HG02943 (cell line): Measurements from ENCODE around the gene GCN1.
"Not testable (repeated sequence)": the region's sequence is repeated elsewhere in the genome, so short reads cannot be mapped to it uniquely, and the experiment has no call there.

ENCODE experiments used
- ATAC-seq: cut with Tn5 transposase; IDR thresholded peaks from one replicate; pipeline ENCODE4 v1.9.1; 2021; ENCODE audit warnings: mild to moderate bottlenecking, low read depth, moderate library complexity; ENCODE audit not compliant: unreplicated experiment

Gene GCN1

DNA sequence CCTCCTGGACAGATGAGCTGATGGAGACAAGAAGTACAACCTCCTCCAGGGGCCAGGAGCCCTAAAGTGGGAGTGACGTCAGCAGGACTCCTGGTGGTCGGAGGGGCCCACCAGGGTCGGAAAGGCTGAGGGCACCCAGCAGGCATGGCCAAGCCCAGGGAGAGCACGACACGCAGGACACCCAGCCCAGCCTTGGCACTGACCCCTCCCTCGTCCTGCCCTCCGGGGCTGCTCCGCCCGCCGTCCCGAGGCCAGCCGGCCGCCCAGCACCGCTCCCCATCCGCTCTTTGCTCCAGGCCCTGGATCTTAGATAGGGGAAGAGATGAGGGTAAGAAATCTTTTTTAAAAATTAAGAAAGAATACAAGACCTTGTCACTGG is 20.8 kb upstream of the GCN1 start:
- ATAC-seq = no peak

DNA sequence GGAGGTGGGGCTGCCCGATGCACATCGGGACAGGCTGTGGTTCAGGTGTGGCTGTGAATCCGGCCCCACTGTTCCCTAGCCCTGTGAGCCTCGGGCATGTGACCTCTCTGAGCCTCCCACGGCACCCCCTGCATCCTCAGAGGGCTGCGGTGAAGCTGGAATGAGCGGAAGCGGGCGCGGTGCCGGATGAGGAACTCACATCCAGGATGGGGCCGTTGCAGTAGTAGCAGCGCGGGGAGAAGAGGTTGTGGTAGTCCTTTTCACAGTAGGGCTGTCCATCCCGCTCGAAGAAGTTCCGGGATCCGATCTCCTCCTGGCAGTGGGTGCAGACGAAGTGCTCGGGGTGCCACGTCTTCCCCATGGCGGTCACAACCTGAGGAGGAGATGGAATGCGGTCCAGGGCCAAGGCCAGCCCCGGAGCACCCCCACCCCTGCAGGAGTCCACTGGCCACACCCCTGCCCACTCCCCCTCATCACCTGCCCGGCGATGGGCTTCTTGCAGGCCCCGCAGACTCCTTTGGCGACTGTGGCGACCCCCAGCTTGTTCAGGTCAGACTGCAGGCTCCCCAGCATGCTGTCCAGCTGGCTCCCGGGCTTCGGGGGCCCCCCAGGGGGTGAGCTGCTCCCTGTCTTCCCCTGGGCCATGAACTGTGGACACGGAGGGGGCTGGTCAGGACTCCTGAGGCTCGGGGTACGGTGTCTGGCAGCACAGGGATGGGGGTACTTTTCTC is 20.3 kb upstream of the GCN1 start:
- ATAC-seq = no peak

DNA sequence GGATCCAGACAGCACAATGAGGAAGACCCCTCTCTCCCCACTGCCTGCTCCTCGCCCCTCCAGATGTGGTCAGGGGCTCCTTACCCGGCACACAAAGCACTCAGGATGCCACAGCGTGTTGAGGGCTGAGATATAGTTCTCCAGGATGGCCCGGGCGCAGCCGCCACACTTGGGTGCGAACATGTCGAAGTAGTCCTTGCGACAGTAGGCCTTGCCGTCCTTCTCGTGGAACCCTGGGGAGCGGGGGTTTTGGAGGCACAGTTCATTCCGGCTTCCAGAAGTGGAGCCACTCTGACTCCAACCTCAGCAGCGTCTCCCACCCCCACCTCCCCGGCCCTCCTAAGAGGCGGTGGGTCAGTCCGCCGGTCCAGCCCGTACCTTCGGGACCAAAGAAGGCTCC is 19.2 kb upstream of the GCN1 start:
- ATAC-seq = no peak

DNA sequence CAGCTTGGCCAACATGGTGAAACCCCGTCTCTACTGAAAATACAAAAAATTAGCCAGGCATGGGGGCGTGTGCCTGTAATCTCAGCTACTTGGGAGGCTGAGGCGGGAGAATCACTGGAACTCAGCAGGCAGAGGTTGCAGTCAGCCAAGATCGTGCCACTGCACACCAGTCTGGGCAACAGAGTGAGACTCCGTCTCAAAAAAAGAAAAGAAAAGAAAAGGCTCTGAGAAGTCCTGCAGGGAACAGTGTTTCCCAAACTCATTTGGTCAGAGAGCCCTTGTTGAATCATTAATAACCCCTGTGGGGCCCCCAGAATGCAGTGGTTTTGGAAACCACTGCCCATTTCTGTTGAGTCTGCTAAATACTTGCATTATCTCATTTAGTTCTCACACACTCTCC is 18.7 kb upstream of the GCN1 start:
- not testable (repeated sequence) for ATAC-seq

DNA sequence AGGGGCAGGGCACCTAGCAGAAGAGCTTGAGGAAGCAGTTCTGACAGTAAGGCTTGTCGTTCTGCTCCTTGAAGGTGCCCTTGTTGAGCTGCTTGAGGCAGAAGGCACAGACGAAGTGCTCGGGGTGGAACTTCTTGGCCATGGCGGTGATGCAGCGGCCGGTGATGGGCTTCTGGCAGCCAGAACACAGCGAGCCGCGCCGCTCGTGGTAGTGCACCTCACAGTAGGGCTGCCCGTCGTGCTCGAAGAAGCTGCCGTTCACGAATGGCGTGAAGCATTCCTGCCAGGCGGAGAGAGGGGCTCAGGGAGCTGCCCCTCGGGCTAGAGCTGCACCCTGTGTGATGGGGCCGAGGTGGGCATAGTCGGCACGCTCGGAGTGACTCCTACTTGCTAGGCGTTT is 17.8 kb upstream of the GCN1 start:
- ATAC-seq = no peak

DNA sequence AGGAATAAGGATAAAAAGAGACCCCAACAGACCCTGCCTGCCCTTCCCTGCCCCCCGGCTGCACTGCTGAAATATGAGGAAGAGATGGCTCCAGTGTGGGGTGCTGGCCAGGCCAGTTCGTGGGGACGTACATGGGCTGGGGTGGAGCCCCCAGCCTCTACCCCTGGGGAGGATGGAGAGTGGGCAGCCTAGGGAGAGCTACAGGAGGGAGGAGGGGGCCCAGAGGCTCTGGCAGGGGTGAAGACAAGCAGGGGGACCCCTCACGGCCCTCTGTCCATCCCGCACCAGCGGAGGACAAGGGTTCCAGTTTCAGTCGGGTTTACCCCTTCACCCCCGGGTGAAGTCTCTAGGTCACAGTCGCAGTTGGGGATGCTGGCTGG is 17.4 kb upstream of the GCN1 start:
- ATAC-seq = no peak

DNA sequence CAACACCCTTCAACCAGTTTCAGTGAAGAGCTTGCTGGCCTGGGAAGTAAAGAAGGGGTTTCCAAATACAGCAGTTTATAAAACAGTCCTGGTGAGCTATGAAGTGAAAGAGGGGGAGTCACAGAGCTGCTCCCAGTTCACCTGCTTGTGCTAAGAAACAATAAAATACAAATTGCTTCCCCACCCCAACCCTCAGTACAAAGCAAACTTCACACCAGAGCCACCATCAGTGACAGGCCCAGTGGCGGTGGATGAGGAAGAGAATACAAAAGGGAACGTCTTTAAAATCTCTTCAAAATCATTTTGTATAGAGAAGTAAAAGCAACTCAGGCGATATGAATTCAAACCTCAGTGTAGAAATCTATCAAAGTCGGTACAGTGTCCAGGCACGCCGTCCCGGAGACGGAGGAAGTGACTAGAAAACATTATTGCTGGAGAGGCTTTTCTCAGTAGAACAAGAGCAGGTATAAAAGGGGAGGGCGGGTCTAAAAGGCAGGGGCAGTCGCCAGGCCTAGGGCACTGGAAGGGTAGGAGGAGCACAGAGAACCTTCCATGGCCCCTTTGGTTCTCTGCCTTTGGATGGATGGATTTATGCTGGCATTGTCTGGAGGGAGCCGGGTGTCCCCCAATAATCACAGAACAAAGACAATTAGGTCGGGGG is 16.9 kb upstream of the GCN1 start:
- ATAC-seq = no peak

DNA sequence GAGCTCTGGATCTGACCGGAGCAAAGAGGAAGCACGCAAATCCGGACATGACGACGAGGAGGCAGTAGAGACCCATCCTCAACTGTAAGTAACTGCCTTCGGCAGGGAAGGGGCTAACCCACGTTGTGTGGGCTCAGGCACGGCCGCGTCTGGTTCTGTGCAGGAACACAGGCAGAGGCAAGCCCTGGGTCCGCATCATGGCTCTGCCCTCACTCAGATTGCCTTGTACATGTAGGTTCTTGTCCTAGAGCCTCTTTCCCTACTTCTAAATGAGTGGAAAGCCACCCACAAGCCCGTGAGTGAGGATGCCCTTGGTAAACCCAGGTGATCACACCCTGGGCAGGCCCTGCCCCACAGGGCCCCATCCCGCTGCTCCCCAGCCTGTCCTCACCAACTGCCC is 15.3 kb upstream of the GCN1 start:
- no peak for ATAC-seq

DNA sequence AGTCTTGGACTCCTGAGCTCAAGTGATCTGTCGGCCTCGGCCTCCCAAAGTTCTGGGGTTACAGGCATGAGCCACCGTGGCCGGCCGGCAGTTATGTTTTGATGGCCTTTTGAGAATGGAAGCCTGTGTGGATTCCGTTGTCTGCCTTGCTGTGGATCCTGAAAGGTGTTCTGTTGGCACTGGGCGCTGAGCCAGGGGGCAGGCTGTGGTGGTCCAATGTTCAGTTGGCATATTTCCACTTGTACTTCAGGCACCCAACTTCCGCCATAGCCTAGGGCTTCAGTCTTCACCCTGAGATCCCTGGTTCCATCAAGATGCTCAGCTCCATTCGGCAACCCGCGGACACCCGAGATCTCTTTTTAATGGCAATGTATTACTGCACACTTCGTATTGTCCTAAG is 12.7 kb upstream of the GCN1 start:
- no peak for ATAC-seq

DNA sequence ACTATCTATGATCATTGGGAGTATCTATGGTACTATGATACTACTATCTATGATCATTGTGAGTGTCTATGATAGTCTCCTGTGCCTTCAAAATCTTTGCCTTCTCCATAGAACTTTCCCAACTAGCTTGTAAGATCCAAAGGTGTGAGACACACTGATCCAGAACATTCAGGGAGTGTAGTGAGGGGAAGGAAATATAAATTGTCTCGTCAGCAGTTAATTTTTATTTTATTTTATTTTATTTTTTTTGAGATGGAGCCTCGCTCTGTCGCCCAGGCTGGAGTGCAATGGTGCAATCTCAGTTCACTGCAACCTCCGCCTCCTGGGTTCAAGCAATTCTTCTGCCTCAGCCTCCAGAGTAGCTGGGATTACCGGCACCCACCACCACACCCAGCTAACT is 12.3 kb upstream of the GCN1 start:
- ATAC-seq = not testable (repeated sequence)

DNA sequence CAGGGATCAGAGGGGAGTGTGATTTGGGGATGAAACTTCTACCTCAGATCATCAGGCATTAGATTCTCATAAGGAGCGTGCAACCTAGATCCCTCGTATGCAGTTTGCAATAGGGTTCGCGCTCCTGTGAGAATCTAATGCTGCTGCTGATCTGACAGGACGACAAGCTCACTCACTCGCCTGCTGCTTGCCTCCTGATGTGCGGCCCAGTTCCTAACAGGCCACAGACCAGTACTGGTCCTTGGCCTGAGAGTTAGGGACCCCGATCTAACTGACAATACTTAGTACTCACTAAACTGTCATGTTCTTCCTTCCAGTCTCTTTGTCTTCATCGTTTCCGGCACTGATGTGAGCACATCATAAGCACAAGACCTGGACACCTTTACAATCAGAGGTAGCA is 11.7 kb upstream of the GCN1 start:
- ATAC-seq = no peak

DNA sequence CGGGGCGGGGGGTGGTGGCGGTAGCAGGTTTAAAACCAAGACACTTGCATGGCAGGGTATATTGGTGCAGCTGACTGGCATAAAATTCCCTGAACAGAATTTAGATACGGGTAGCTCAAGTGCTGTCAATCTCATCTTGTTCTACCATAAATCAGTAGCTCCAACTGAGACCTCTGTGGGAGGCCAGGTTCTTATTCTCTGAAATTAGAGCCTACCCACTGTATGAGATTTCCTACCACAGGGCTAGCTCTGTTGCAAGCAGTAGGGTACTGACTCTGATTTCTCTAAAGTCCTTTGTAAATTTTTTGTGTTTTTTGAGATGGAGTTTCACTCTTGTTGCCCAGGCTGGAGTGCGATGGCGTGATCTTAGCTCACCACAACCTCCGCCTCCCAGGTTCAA is 9.7 kb upstream of the GCN1 start:
- ATAC-seq = no peak

DNA sequence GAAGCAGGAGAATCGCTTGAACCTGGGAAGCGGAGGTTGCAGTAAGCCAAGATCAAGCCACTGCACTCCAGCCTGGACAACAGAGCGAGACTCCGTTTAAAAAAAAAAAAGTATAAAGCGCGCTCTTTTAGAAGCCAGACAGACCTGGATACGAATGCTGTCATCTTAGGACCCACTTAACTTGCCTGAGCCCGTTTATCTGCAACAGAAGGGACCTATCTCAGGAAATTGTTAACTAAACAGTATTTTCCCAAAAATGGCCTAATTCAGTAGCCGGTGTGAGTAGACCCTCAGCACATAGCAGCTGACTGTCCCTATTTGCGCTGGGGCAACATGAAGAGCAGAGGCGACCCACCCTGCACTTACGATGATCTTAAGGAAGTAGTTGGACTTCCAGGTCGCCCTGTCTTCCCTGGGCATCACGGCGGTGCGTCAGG is 5.9 kb upstream of the GCN1 start:
- ATAC-seq = no peak

DNA sequence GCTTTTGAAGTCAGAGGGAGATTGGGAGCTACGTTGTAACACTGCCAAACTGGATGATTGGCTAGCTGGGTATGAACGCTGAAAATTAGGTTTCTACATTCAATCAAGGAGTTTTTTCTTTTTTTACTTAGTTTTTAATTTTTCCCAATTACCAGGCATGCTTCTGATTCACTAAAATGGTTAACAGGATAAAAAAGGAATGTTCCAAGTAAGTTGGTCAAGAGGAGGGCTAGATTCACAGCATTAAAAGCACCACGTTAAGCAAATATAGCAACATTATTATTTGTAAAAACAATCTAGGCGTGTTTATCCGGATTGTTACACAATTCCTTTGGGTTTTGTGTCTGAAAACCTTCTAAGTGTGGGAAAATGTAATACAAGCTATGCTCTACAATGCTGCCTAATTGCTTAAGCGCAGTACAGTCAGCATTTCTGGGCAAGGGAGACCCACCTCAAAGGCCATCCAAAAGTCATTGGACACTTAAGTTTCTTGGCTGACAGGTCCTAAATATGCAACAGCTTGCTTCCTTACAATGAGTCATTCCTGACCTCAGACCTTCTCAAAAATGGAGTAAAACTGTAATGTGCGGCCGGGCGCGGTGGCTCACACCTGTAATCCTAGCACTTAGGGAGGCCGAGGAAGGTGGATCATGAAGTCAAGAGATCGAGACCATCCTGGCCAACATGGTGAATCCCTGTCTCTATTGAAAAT is 5.2 kb upstream of the GCN1 start:
- ATAC-seq = no peak

DNA sequence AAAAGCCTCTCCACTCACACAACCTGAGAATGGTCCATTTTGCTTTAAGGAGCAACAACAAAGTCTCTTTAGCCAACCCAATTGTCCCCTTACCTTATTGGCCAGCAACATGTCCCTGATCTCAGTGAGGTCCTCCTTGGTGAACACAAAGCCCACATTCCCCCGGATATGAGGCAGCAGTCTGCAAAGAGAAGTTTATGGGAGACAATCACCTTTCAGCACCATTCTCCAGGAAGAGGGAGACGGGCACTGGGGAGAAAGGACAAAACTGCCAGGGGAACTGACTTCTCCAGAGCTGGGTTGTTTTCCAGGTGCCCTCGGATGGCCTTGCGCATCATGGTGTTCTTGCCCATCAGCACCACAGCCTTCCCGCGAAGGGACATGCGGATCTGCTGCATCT is 4.5 kb upstream of the GCN1 start:
- ATAC-seq = no peak

DNA sequence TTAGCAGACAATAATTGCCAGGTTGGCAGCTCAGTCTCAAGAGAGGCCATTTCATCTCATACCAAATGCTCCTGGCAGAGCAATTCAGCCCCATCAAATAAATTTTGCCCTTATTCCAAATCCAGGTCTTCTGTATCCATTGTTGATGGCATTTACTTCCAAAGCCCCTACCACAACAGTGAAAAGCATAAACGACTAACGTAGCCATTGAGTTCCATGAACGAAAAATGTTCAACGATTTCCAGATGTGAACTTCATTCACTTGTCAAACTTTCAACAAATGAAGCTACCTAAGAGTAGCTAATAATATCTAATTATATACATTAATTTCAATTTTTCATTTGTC is 3.0 kb upstream of the GCN1 start:
- no peak for ATAC-seq

DNA sequence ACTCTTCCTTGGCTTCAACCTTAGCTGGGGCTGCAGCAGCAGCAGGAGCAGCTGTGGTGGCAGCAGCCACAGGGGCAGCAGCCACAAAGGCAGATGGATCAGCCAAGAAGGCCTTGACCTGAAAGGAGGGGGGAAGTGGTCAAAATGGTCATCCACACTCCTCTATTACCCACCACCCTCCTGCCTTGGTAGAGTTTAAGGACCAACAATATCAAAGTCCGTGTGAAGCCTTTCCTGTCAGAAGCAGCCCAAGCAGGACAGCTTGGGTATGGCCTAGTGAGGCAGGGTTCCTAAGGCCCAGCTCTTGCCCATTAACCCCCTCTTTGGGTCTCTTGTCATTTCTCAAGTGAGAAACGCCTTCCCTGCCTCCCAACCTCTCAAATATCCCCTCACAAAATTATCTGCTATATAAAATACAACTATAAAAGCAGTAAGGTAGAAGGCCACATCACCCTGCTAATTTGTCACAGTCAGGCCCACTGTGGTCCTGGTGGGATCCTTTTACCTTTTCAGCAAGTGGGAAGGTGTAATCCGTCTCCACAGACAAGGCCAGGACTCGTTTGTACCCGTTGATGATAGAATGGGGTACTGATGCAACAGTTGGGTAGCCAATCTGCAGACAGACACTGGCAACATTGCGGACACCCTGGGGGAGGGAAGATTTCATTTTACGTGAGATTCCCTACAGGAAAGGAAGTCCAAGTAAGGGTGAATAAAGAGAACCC is 2.5 kb upstream of the GCN1 start:
- ATAC-seq = not testable (repeated sequence)

DNA sequence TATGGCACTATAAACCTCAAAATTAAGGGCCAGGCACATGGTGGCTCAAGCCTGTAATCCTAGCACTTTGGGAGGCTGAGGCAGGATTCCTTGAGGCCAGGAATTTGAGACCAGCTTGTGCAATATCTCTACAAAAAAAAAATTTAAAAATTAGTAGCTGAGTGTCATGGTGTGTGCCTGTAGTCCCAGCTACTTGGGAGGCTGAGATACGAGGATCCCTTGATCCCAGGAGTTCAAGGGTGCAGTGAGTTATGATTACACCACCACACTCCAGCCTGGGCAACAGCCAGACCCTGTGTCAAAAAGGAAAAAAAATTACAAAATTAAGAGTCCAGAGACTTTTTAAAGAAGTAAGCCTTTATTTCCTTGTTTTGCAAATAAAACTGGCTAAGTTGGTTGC is 1.8 kb upstream of the GCN1 start:
- ATAC-seq = no peak

DNA sequence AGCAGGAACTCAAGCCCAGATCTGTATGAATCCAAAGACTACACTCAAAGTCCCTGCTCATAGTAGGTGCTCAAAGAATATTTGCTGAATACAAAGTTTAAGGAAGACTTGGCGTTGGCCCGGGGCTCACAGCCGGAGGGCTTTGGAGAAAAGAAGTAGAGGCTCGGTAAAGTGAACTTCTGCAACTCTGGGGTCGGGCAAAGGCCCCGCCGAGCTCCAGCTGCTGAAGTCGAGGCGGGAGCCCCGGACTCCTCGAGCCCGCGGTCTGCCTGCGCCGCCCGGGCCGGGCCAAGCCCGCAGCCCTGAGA is 335 bp downstream of the GCN1 start:
- ATAC-seq = no peak

DNA sequence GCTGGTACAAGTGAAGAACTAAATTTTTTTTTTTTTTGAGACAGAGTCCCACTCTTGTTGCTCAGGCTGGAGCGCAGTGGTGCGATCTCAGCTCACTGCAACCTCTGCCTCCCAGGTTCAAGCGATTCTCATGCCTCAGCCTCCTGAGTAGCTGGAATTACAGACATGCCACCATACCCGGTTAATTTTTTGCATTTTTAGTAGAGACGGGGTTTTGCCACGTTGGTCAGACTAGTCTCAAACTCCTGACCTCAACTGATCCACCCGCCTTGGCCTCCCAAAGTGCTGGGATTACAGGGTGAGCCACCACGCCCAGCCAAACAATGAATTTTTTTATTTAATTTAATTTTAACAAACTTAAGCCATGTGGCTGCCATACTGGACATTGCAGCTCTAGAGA is 1.2 kb downstream of the GCN1 start:
- ATAC-seq = not testable (repeated sequence)

DNA sequence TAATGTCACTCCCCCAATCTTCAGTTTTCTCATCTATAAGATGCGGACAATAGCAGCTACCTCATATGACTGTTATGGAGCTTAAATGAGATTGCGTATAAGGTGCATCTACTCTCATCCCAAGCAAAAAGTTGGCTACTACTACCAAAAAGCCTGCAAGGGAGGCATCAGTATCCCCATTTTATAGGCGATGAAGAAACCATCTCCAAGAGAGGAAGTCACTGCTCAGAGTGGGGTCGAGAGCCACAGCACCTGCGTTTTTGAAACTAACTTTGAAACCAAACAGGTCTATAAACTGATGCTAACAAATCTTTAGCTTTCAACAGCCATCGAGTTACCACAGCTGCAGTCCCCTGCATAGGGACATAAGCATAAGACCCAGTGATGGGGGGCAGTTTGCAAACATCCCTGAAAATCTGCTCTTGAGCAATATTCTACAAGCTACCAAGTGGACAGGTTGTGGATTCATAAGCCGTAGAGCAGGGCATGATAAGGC is 3.5 kb downstream of the GCN1 start:
- no peak for ATAC-seq
